Endothelial cell (in vitro differentiated cells): ENCODE results near the gene NDUFV3. TPM values are rescaled to one million over a fixed set of nuclear protein-coding genes. Genes with fewer than 3 reads are reported as not detected.
"Not testable (repeated sequence)": the region's sequence is repeated elsewhere in the genome, so short reads cannot be mapped to it uniquely, and the experiment has no call there.

Experiments used
- DNase-seq: peaks from one replicate; pipeline ENCODE4 v3.0.0; 2021; ENCODE audit warnings: low spot score
- H3K27ac Mint-ChIP-seq: one replicate; pipeline ENCODE4 v1.8.0; 2021; ENCODE audit warnings: mixed read lengths, inconsistent platforms; ENCODE audit not compliant: unreplicated experiment
- H3K27me3 Mint-ChIP-seq: one replicate; pipeline ENCODE4 v1.8.0; 2021; ENCODE audit warnings: mild to moderate bottlenecking, moderate library complexity, mixed read lengths, inconsistent platforms; ENCODE audit not compliant: unreplicated experiment
- H3K36me3 Mint-ChIP-seq: one replicate; pipeline ENCODE4 v1.8.0; 2021; ENCODE audit warnings: mild to moderate bottlenecking, low read depth, mixed read lengths, inconsistent platforms; ENCODE audit not compliant: unreplicated experiment
- H3K4me1 Mint-ChIP-seq: one replicate; pipeline ENCODE4 v1.8.0; 2021; ENCODE audit warnings: mild to moderate bottlenecking, mixed read lengths, inconsistent platforms; ENCODE audit not compliant: unreplicated experiment
- H3K4me3 Mint-ChIP-seq: one replicate; pipeline ENCODE4 v1.8.0; 2021; ENCODE audit warnings: mild to moderate bottlenecking, mixed read lengths, inconsistent platforms; ENCODE audit not compliant: unreplicated experiment
- H3K9me3 Mint-ChIP-seq: one replicate; pipeline ENCODE4 v1.8.0; 2021; ENCODE audit warnings: mixed read lengths, inconsistent platforms; ENCODE audit not compliant: unreplicated experiment
- total RNA-seq: library from RNA; stranded (reverse); fragmentation: NEBNext Ultra II Directional; extraction: Animal tissue kit (Norgen Biotek cat#: 25700); gene quantifications from one replicate; pipeline ENCODE4 v1.2.1, GENCODE V29; 2021; ENCODE audit not compliant: unreplicated experiment
- TF ChIP-seq, protein P1 (sequence below): fragments of 200-600 bp; sonication (generic); IDR thresholded peaks from one replicate; pipeline ENCODE4 v1.5.0; 2021; ENCODE audit warnings: antibody characterized with exemption; ENCODE audit not compliant: unreplicated experiment

The NDUFV3 gene
- total RNA-seq, 1 donor from 2014 or later: 28.1 TPM

DNA sequence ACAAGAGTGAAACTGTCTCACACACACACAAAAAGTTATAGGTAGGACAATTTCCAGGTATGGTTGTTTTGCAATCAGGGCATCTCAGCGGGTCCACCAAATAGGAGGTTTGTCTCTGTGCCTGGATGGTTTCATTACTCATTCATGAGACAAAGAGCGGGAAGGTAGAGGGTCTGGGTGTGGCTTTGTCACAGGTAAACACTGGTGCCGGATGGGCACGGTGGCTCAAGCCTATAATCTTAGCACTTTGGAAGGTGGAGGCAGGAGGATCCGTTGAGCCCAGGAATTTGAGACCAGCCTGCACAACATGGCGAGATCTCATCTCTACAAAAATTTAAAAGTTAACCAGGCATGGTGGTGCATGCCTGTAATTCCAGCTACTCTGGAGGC, 48.6 kb downstream of the NDUFV3 start:
- Mint-ChIP-seq H3K4me3 (no peak overlapping the region), H3K4me1 (peaks cover 17% of the 10 kb centered on the region), H3K36me3 (peaks cover 4% of the 10 kb centered on the region), H3K9me3 (peaks cover 4% of the 10 kb centered on the region), H3K27me3 (no peaks in the 10 kb centered on the region), H3K27ac (no peak overlapping the region)
- TF ChIP-seq, protein P1, sequence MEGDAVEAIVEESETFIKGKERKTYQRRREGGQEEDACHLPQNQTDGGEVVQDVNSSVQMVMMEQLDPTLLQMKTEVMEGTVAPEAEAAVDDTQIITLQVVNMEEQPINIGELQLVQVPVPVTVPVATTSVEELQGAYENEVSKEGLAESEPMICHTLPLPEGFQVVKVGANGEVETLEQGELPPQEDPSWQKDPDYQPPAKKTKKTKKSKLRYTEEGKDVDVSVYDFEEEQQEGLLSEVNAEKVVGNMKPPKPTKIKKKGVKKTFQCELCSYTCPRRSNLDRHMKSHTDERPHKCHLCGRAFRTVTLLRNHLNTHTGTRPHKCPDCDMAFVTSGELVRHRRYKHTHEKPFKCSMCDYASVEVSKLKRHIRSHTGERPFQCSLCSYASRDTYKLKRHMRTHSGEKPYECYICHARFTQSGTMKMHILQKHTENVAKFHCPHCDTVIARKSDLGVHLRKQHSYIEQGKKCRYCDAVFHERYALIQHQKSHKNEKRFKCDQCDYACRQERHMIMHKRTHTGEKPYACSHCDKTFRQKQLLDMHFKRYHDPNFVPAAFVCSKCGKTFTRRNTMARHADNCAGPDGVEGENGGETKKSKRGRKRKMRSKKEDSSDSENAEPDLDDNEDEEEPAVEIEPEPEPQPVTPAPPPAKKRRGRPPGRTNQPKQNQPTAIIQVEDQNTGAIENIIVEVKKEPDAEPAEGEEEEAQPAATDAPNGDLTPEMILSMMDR: no peak
- no peak for DNase-seq

DNA sequence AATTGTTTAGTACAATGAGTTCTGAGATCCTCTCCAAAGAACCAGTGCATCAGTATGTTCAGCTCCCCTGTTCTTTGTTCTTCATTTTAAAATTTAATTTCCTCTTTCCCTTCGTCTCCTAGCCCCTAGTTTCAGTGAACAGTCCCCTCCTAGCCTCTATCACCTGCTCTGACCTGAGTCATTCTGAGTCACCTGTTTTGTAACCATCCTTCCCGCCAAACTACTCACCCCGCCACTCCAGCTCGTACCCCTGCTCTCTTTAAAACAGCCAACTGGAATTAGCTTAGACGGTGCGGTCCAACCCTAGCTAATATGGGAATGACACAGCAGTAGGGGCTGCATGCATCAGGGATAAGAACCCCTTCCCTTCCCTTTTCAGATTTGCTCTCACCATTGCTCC, 49.1 kb downstream of the NDUFV3 start:
- H3K4me1 Mint-ChIP-seq: peaks cover 11% of the 10 kb centered on the region
- peaks cover 4% of the 10 kb centered on the region for H3K9me3 Mint-ChIP-seq
- no peaks in the 10 kb centered on the region for H3K27me3 Mint-ChIP-seq
- H3K4me3 Mint-ChIP-seq: no peak overlapping the region
- no peak overlapping the region for H3K27ac Mint-ChIP-seq
- TF ChIP-seq, protein P1: no peak
- no peak for DNase-seq
- peaks cover 4% of the 10 kb centered on the region for H3K36me3 Mint-ChIP-seq

DNA sequence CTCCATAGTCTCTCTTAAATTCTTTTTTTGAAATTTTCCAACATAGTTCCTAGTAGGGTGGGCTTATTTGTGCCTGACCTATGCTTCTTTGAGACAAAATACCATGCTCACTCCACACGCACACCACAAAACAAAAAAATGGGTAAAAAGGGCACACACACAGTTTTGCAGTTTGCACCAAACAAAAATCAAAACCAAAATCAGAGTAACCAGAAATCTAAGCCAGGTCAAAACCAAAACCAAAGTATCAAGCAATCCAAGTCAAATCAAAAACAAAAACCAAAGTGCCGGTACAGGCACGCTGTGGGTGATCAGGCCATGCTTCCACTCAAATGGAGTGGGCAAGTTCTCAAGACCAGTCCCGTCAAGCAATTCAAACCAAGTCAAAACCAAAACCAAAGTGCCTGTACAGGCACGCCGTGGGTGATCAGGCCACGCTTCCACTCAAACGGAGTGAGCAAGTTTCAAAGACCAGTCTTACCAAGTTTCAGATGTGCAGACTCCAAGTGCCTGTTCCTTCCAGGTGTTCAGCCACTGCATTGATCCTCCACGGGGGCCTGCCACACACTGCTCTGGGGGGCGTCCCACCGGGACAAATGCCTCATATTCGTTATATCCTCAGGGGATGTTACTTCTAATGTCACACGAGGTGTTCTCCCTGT, 56.1 kb downstream of the NDUFV3 start:
- not testable (repeated sequence) for H3K4me3 Mint-ChIP-seq, H3K27ac Mint-ChIP-seq, H3K36me3 Mint-ChIP-seq, H3K4me1 Mint-ChIP-seq, H3K9me3 Mint-ChIP-seq, DNase-seq, H3K27me3 Mint-ChIP-seq

DNA sequence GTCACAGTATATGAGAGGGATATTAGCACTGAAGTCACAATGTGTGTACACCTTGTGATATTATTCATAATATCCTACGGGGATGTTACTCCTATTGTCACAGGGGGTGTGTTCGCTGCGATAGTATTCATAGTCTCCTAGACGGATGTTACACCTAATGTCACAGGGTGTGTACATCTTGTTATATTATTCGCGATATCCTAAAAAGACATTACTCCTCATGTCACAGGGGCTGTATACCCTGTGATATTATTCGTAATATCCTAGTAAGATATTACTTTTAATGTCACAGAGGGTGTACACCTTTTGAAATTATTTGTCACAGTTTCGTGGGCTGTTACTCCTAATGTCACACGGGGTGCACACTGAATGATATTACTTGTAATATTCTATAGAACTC, 58.1 kb downstream of the NDUFV3 start:
- not testable (repeated sequence) for H3K9me3 Mint-ChIP-seq, H3K27ac Mint-ChIP-seq, DNase-seq, H3K27me3 Mint-ChIP-seq, H3K4me3 Mint-ChIP-seq, H3K36me3 Mint-ChIP-seq, H3K4me1 Mint-ChIP-seq

DNA sequence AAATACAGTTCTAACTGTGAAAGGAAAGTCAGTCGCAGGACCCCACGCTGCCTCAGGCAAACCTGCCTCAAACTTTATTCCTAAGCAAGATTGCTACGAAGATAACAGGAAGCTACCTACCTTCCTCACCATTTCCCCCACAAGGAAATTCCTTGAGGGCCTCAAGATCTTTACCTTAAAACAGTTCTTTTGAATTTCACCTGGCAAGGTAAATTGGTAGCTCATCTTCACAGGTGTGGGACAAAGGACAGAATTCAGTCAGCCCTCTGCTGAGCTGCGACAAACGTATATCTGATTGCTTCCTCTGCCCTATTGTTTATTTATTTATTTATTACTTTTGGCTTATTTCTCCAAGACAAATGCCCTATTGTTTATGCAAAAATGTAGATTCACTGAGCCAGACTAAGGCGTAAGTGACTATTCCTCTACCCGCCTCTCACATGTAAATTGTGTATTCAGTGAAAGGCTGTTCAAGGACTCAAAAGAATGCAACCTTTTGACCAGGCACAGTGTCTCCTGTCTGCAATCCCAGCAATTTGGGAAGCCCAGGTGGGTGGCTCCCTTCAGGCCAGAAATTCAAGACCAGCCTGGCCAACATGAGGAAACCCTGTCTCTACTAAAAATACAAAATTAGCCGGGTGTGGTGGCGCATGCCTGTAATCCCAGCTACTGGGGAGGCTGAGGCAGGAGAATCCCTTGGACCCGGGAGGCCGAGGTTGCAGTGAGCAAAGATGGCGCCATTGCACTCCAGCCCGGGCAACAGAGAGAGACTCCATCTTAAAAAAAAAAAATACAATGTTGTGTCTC, 63.9 kb downstream of the NDUFV3 start:
- Mint-ChIP-seq H3K4me1 (peaks cover 3% of the 10 kb centered on the region), H3K36me3 (no peaks in the 10 kb centered on the region), H3K9me3 (peaks cover 5% of the 10 kb centered on the region), H3K27me3 (peaks cover 3% of the 10 kb centered on the region), H3K27ac (no peak overlapping the region), H3K4me3 (no peak overlapping the region)
- TF ChIP-seq, protein P1: no peak
- no peak for DNase-seq

DNA sequence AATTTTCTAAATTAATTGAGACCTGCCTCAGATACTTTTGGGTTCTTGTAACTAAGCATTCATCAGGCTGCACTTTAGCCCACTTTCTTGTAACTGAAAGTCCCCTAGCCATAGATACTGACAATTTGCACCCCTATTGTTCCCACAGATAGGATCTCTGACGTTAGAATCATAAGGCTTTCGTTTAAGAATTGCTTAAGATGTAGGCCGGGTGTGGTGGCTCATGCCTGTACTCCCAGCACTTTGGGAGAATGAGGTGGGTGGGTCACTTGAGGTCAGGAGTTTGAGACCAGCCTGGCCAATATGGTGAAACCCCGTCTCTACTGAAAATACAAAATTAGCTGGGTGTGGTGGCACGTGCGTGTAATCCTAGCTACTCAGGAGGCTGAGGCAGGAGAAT, 65.0 kb downstream of the NDUFV3 start:
- H3K36me3 Mint-ChIP-seq, DNase-seq, H3K27me3 Mint-ChIP-seq, H3K27ac Mint-ChIP-seq, H3K4me1 Mint-ChIP-seq, H3K9me3 Mint-ChIP-seq, H3K4me3 Mint-ChIP-seq: not testable (repeated sequence)
